Spleen (tissue), 7 donors: Measurements from ENCODE around the gene C10orf143.

Source experiments
- CTCF ChIP-seq, 11 experiments: fragments of 200-600 bp in 7 of 11; fragments of 450-650 bp in 4 of 11; sonication (generic) in 4 of 11; IDR thresholded peaks in 8 of 11; conservative IDR thresholded peaks in 3 of 11; 1 replicate in 7 of 11; 2 replicates in 4 of 11; pipeline versions ENCODE4 v1.4.0 to v1.8.0; 2016 to 2021; ENCODE audit warnings: antibody characterized with exemption in 11 of 11, inconsistent platforms in 4 of 11, mild to moderate bottlenecking in 1 of 11
- POLR2A ChIP-seq, 3 donors: fragments of 450-650 bp; IDR thresholded peaks; one replicate each; pipeline ENCODE4 v1.5.1; 2017; ENCODE audit warnings: antibody characterized with exemption in 3 of 3, mild to moderate bottlenecking in 1 of 3
- POLR2AphosphoS5 ChIP-seq, 3 donors: sonication (generic); formaldehyde crosslinking; IDR thresholded peaks; one replicate each; pipeline ENCODE4 v1.5.1; 2017; ENCODE audit warnings: antibody characterized with exemption in 3 of 3
- donor health status: DM: no; HTN: no; CAD: no; lungs with moderate emphysema.
- donor health status: DM: no; HTN: no; CAD: no.
- donor health status: DM: no; HTN: no; CAD: no.

DNA sequence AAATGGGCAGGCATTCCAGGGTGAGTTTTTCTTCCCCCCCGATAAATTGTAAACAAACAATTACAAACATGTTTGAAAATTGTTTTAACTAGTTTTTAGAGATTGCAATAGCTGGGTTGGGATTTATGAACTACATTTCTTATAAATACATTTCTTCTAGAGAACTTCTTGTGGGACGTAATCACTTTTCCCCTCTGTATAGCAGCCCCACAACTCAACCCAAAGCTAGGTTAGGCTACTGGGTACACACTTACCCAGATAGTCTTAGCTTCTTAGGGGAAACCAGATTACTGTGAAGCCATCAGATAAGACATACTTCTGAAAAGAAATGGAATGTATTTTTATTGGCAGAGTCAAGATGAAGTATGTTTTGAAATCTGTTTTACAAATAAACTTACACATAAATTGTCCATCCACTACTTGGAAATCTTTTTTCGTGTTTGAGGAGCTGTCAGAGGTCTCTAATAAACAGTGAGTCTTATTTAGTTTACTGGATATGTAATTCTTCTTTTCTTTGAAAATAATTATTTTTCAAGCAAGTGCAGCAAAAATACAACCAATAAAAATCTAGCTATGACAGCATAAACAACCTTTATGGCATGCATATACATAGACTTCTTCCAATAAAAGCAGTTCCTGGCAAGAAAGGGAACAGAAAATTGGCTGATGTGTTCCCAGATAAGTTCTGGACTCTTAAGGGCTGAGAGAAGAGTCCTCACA is 17.6 kb upstream of the C10orf143 start:
- TF ChIP-seq CTCF (IDR thresholded peaks at IDR 0.05 in 8 of 11, conservative IDR thresholded peaks at IDR 0.05 in 3 of 11) (peak in 3 of 11 experiments; percentile 4 to 30 (median 11)), POLR2A (IDR thresholded peaks at IDR 0.05) (no peak), POLR2AphosphoS5 (IDR thresholded peaks at IDR 0.05) (no peak)
